Measurements from ENCODE around the gene SH3BP2. TPM values are rescaled to one million over a fixed set of nuclear protein-coding genes. Genes with fewer than 3 reads are reported as not detected.

SH3BP2 gene
- total and polyA plus RNA-seq, 2 donors from 2014 or later, result 27.3 to 128 TPM

DNA sequence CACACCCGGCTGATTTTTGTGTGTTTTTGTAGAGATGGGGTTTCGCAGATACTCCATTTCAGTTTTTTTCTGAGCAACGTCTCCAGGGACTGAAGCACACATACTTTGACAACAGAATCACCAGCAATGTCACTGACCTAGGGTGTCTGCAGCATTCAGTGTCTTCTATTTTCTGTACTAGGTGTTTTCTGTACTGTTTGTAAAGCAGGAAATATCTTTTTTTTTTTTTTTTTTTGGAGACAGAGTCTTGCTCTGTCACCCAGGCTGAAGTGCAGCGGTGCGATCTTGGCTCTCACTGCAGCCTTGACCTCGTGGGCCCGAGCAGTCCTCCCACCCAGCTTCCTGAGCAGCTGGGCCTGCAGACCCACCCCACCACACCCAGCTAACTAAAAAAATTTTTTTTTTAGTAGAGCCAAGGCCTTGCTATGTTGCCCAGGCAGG, 59.6 kb downstream of the SH3BP2 start:
- peak in 1 of 5 donors; percentile 82 for DNase-seq
- TF ChIP-seq, protein P1, sequence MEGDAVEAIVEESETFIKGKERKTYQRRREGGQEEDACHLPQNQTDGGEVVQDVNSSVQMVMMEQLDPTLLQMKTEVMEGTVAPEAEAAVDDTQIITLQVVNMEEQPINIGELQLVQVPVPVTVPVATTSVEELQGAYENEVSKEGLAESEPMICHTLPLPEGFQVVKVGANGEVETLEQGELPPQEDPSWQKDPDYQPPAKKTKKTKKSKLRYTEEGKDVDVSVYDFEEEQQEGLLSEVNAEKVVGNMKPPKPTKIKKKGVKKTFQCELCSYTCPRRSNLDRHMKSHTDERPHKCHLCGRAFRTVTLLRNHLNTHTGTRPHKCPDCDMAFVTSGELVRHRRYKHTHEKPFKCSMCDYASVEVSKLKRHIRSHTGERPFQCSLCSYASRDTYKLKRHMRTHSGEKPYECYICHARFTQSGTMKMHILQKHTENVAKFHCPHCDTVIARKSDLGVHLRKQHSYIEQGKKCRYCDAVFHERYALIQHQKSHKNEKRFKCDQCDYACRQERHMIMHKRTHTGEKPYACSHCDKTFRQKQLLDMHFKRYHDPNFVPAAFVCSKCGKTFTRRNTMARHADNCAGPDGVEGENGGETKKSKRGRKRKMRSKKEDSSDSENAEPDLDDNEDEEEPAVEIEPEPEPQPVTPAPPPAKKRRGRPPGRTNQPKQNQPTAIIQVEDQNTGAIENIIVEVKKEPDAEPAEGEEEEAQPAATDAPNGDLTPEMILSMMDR (IDR thresholded peaks at IDR 0.05; ENCODE audit: borderline replicate concordance, extremely low read depth, insufficient read depth), result no peak
- FAIRE-seq, result no peak
- Histone ChIP-seq H3K4me1 (ENCODE audit: control insufficient read depth in 2 of 3, insufficient read depth in 2 of 3, low read depth in 1 of 3, low read length in 3 of 3) (peaks cover 0 to 39% (median 18%) of the 10 kb centered on the region in 3 donors), H3K9ac (ENCODE audit: low read length in 3 of 3) (no peak overlapping the region), H3K36me3 (ENCODE audit: control insufficient read depth in 2 of 3, insufficient read depth in 3 of 3, low read length in 3 of 3) (peaks cover 0 to 7% (median 0%) of the 10 kb centered on the region in 3 donors), H3K4me3 (ENCODE audit: low read length in 3 of 3) (no peak overlapping the region), H3K27me3 (ENCODE audit: control insufficient read depth, insufficient read depth, low read length) (no peaks in the 10 kb centered on the region), H3K27ac (ENCODE audit: low read depth in 2 of 2, low read length in 2 of 2) (no peak overlapping the region), H3K9me3 (ENCODE audit: control insufficient read depth in 2 of 3, insufficient read depth in 1 of 3, low read length in 3 of 3) (no peaks in the 10 kb centered on the region)
- intact Hi-C loops (cut with DNase I), result no loop called here

DNA sequence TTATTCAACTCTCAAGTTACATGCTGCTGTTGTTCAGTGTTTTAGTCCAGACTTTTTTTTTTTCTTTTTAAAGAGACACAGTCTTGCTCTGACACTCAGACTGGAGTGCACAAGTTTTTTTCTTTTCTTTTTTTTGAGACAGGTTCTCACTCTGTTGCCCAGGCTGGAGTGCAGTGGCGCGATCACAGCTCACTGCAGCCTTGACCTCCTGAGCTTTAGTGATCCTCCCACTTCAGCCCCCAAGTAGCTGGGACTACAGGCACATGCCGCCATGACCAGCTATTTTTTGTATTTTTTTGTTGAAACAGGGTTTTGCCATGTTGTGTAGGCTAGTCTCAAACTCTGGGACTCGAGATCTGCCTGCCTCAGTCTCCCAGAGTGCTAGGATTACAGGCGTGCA, 62.7 kb downstream of the SH3BP2 start:
- H3K27me3 ChIP-seq (ENCODE audit: control insufficient read depth, insufficient read depth, low read length), result no peaks in the 10 kb centered on the region
- H3K4me1 ChIP-seq (ENCODE audit: control insufficient read depth in 2 of 3, insufficient read depth in 2 of 3, low read depth in 1 of 3, low read length in 3 of 3), result peaks cover 5 to 43% (median 21%) of the 10 kb centered on the region in 3 donors
- DNase-seq (no peak), FAIRE-seq (no peak)
- intact Hi-C loops (cut with DNase I), result no loop called here
- H3K27ac ChIP-seq (ENCODE audit: low read depth in 2 of 2, low read length in 2 of 2), result no peak overlapping the region
- TF ChIP-seq, protein P1 (IDR thresholded peaks at IDR 0.05; ENCODE audit: borderline replicate concordance, extremely low read depth, insufficient read depth), result no peak
- no peak overlapping the region for H3K4me3 ChIP-seq (ENCODE audit: low read length in 3 of 3)
- no peaks in the 10 kb centered on the region for H3K9me3 ChIP-seq (ENCODE audit: control insufficient read depth in 2 of 3, insufficient read depth in 1 of 3, low read length in 3 of 3)
- H3K36me3 ChIP-seq (ENCODE audit: control insufficient read depth in 2 of 3, insufficient read depth in 3 of 3, low read length in 3 of 3), result peaks cover 0 to 7% (median 0%) of the 10 kb centered on the region in 3 donors
- H3K9ac ChIP-seq (ENCODE audit: low read length in 3 of 3), result no peak overlapping the region

DNA sequence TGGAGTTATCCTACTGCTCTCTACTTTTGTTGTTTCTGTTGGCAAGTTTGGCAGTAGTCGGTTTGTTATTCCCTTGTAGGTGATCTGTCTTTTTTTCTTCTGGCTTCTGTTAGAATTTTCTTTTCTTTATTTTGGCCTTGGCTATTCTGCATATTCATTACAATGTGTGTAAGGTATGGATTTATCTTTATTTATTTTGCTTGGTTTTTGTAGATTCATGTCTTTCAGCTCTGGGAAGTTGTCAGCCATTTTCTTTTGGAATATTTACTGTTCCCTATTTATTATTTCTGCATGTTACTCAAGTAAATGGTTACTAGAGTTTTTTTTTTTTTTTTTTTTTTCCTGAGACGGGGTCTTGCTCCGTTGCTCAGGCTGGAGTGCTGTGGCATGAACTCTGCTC, 63.4 kb downstream of the SH3BP2 start:
- peaks cover 0 to 7% (median 0%) of the 10 kb centered on the region in 3 donors for H3K36me3 ChIP-seq (ENCODE audit: control insufficient read depth in 2 of 3, insufficient read depth in 3 of 3, low read length in 3 of 3)
- H3K9ac ChIP-seq (ENCODE audit: low read length in 3 of 3), result no peak overlapping the region
- DNase-seq (no peak), FAIRE-seq (no peak)
- no peak overlapping the region for H3K27ac ChIP-seq (ENCODE audit: low read depth in 2 of 2, low read length in 2 of 2)
- TF ChIP-seq, protein P1 (IDR thresholded peaks at IDR 0.05; ENCODE audit: borderline replicate concordance, extremely low read depth, insufficient read depth), result no peak
- H3K9me3 ChIP-seq (ENCODE audit: control insufficient read depth in 2 of 3, insufficient read depth in 1 of 3, low read length in 3 of 3), result no peaks in the 10 kb centered on the region
- intact Hi-C loops (cut with DNase I), result no loop called here
- no peak overlapping the region for H3K4me3 ChIP-seq (ENCODE audit: low read length in 3 of 3)
- H3K4me1 ChIP-seq (ENCODE audit: control insufficient read depth in 2 of 3, insufficient read depth in 2 of 3, low read depth in 1 of 3, low read length in 3 of 3), result peaks cover 6 to 45% (median 23%) of the 10 kb centered on the region in 3 donors
- no peaks in the 10 kb centered on the region for H3K27me3 ChIP-seq (ENCODE audit: control insufficient read depth, insufficient read depth, low read length)

All from kidney (tissue), 14 donors.